Stimulated activated CD8-positive, alpha-beta memory T cell treated with anti-CD3 and anti-CD28 coated beads, Interleukin-15, amount 100 ng/mL, for 48 hours (primary cell): ENCODE data around the gene LILRA5.
"Not testable (repeated sequence)": the region's sequence is repeated elsewhere in the genome, so short reads cannot be mapped to it uniquely, and the experiment has no call there.

Experiments
- DNase-seq, 2 donors: peaks; one replicate each; pipeline ENCODE4 v3.0.0-alpha.2; 2020; ENCODE audit warnings: low read depth in 2 of 2

Gene LILRA5

GRCh38 chr19:54333586-54334298 is 20.8 kb upstream of the LILRA5 start:
- no peak for DNase-seq

- no peak for DNase-seq
Measured at GRCh38 chr19:54332149-54332548, 19.2 kb upstream of the LILRA5 start.

- DNase-seq, result no peak
Measured at GRCh38 chr19:54331626-54332025, 18.7 kb upstream of the LILRA5 start.

GRCh38 chr19:54329476-54330165 is 16.7 kb upstream of the LILRA5 start:
- no peak for DNase-seq

GRCh38 chr19:54328781-54329180 is 15.8 kb upstream of the LILRA5 start:
- DNase-seq, result not testable (repeated sequence)

- DNase-seq, result no peak
Measured at GRCh38 chr19:54325631-54326030, 12.7 kb upstream of the LILRA5 start.

GRCh38 chr19:54325194-54325621 is 12.2 kb upstream of the LILRA5 start:
- DNase-seq, result no peak

GRCh38 chr19:54324071-54324470 is 11.1 kb upstream of the LILRA5 start:
- no peak for DNase-seq

GRCh38 chr19:54322934-54323333 is 10.0 kb upstream of the LILRA5 start:
- not testable (repeated sequence) for DNase-seq

- not testable (repeated sequence) for DNase-seq
Measured at GRCh38 chr19:54322295-54322694, 9.3 kb upstream of the LILRA5 start.

- DNase-seq, result no peak
Measured at GRCh38 chr19:54319892-54320670, 7.1 kb upstream of the LILRA5 start.

GRCh38 chr19:54319049-54319448 is 6.1 kb upstream of the LILRA5 start:
- DNase-seq, result no peak

- DNase-seq, result no peak
Measured at GRCh38 chr19:54317965-54318240, 4.9 kb upstream of the LILRA5 start.

GRCh38 chr19:54317108-54317964 is 4.4 kb upstream of the LILRA5 start:
- no peak for DNase-seq

- DNase-seq, result no peak
Measured at GRCh38 chr19:54316746-54317107, 3.8 kb upstream of the LILRA5 start.

- no peak for DNase-seq
Measured at GRCh38 chr19:54315956-54316355, 3.0 kb upstream of the LILRA5 start.

- DNase-seq, result no peak
Measured at GRCh38 chr19:54312011-54312410, 955 bp downstream of the LILRA5 start.

- DNase-seq, result no peak
Measured at GRCh38 chr19:54311486-54311885, 1.5 kb downstream of the LILRA5 start.

GRCh38 chr19:54310543-54310942 is 2.4 kb downstream of the LILRA5 start:
- no peak for DNase-seq

- DNase-seq, result no peak
Measured at GRCh38 chr19:54309811-54310210, 3.2 kb downstream of the LILRA5 start.

GRCh38 chr19:54307389-54308020 is 5.5 kb downstream of the LILRA5 start:
- no peak for DNase-seq

GRCh38 chr19:54305141-54305540 is 7.8 kb downstream of the LILRA5 start:
- no peak for DNase-seq
